ENCODE data around the gene KNDC1. TPM values are rescaled to one million over a fixed set of nuclear protein-coding genes. Genes with fewer than 3 reads are reported as not detected.

Gene KNDC1
- total RNA-seq, 3 donors from 2014 or later = 0.98 to 2.3 TPM; not detected in 1

- H3K27ac ChIP-seq = no peak overlapping the region
- H3K36me3 ChIP-seq = no peaks in the 10 kb centered on the region
- no peak overlapping the region for H3K4me3 ChIP-seq
- H3K4me1 ChIP-seq = no peaks in the 10 kb centered on the region
- intact Hi-C loops (cut with DNase I; ENCODE audit: low total_unique reads) = no loop called here
- H3K27me3 ChIP-seq = peaks cover 0 to 10% of the 10 kb centered on the region in 2 donors
- TF ChIP-seq POLR2AphosphoS5 (IDR thresholded peaks at IDR 0.05) (no peak), POLR2A (IDR thresholded peaks at IDR 0.05) (no peak), CTCF (IDR thresholded peaks at IDR 0.05) (no peak)
- H3K9me3 ChIP-seq = no peaks in the 10 kb centered on the region
- DNase-seq (ENCODE audit: low spot score in 2 of 2) = no peak
These were observed 41.3 kb downstream of the KNDC1 start for GRCh38 chr10:133201151-133201947.

GRCh38 chr10:133201948-133202725 is 42.1 kb downstream of the KNDC1 start:
- H3K36me3 ChIP-seq = no peaks in the 10 kb centered on the region
- H3K27ac ChIP-seq = no peak overlapping the region

GRCh38 chr10:133202778-133203651 is 43.0 kb downstream of the KNDC1 start:
- H3K27me3 ChIP-seq = peaks cover 0 to 14% of the 10 kb centered on the region in 2 donors
- TF ChIP-seq POLR2AphosphoS5 (IDR thresholded peaks at IDR 0.05) = no peak
- no peak for TF ChIP-seq POLR2A (IDR thresholded peaks at IDR 0.05)
- no peak for TF ChIP-seq CTCF (IDR thresholded peaks at IDR 0.05)

More at GRCh38 chr10:133201948-133202725, 42.1 kb downstream of the KNDC1 start:
- no peak for DNase-seq (ENCODE audit: low spot score in 2 of 2)
- TF ChIP-seq POLR2A (IDR thresholded peaks at IDR 0.05) (no peak), POLR2AphosphoS5 (IDR thresholded peaks at IDR 0.05) (no peak), CTCF (IDR thresholded peaks at IDR 0.05) (no peak)
- intact Hi-C loops (cut with DNase I; ENCODE audit: low total_unique reads) = no loop called here
- Histone ChIP-seq H3K4me3 (no peak overlapping the region), H3K4me1 (no peaks in the 10 kb centered on the region), H3K27me3 (peaks cover 0 to 14% of the 10 kb centered on the region in 2 donors), H3K9me3 (no peaks in the 10 kb centered on the region)

GRCh38 chr10:133203652-133204195 is 43.7 kb downstream of the KNDC1 start:
- no peak for DNase-seq (ENCODE audit: low spot score in 2 of 2)
- H3K4me1 ChIP-seq = no peaks in the 10 kb centered on the region
- H3K36me3 ChIP-seq = no peaks in the 10 kb centered on the region
- no peak overlapping the region for H3K27ac ChIP-seq
- H3K4me3 ChIP-seq = no peak overlapping the region
- intact Hi-C loops (cut with DNase I; ENCODE audit: low total_unique reads) = no loop called here
- H3K9me3 ChIP-seq = peaks cover 0 to 4% of the 10 kb centered on the region in 2 donors
- peaks cover 0 to 14% of the 10 kb centered on the region in 2 donors for H3K27me3 ChIP-seq
- TF ChIP-seq POLR2AphosphoS5 (IDR thresholded peaks at IDR 0.05) (no peak), POLR2A (IDR thresholded peaks at IDR 0.05) (no peak), CTCF (IDR thresholded peaks at IDR 0.05) (no peak)

More at GRCh38 chr10:133202778-133203651, 43.0 kb downstream of the KNDC1 start:
- intact Hi-C loops (cut with DNase I; ENCODE audit: low total_unique reads) = no loop called here
- no peak overlapping the region for H3K27ac ChIP-seq
- H3K4me3 ChIP-seq = no peak overlapping the region
- H3K4me1 ChIP-seq = no peaks in the 10 kb centered on the region
- H3K9me3 ChIP-seq = peaks cover 0 to 3% of the 10 kb centered on the region in 2 donors
- no peak for DNase-seq (ENCODE audit: low spot score in 2 of 2)
- no peaks in the 10 kb centered on the region for H3K36me3 ChIP-seq
